ENCODE data around the gene TMEM120A.

- TF ChIP-seq EZH2 (IDR thresholded peaks at IDR 0.05) = no peak
- no peak for TF ChIP-seq CTCF (IDR thresholded peaks at IDR 0.05)
- no peak for TF ChIP-seq EZH2phosphoT487 (IDR thresholded peaks at IDR 0.05)
Measured at GRCh38 chr7:75995052-75995471, 667 bp upstream of the TMEM120A start.

All from neural progenitor cell (in vitro differentiated cells).